ENCODE measurements around the gene CDADC1.

CDADC1 gene

DNA sequence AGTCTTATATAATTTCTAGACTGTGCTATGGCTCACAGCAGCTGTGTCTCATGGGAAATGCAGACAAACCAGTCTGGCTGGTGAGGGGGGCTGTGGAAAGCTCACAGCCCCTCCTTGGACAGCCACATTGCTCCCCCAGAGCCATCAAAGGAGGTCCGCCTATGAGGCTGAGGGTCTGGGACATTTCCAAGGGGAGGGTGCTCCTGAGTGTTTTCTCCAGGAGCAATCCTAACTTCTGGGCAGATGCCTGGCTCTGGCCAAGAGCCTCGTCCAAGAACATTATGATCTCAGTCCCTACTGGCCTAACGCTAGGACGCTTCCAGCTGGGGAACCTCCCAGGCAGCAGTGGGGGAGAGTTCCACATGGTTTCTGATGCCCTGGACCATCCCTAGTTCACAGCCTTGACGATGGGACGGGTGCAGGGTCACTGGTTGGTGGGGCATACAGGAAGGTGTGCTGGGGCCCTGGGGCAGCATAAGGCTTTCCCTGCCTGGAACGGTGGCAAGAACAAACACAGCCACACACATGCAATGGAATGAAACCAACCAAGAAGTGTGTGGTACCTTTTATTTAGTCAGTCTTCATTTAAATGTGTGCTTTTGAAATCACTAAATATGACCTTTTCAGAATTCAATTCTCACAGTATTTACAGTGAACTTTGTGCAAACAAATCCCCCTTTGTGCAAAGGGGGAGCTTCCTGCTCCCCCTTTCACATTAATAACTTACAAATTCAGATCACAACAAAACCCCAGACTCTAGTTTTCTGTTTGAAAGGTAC is 60.6 kb downstream of the CDADC1 start:
- TF ChIP-seq, protein P1, sequence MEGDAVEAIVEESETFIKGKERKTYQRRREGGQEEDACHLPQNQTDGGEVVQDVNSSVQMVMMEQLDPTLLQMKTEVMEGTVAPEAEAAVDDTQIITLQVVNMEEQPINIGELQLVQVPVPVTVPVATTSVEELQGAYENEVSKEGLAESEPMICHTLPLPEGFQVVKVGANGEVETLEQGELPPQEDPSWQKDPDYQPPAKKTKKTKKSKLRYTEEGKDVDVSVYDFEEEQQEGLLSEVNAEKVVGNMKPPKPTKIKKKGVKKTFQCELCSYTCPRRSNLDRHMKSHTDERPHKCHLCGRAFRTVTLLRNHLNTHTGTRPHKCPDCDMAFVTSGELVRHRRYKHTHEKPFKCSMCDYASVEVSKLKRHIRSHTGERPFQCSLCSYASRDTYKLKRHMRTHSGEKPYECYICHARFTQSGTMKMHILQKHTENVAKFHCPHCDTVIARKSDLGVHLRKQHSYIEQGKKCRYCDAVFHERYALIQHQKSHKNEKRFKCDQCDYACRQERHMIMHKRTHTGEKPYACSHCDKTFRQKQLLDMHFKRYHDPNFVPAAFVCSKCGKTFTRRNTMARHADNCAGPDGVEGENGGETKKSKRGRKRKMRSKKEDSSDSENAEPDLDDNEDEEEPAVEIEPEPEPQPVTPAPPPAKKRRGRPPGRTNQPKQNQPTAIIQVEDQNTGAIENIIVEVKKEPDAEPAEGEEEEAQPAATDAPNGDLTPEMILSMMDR (IDR thresholded peaks at IDR 0.05; ENCODE audit: control insufficient read depth, insufficient read depth, low read depth, low read length, missing control alignments), result no peak
- H3K4me3 ChIP-seq (ENCODE audit: control insufficient read depth, low read depth, low read length), result no peak overlapping the region
- DNase-seq (ENCODE audit: low read depth), result no peak

DNA sequence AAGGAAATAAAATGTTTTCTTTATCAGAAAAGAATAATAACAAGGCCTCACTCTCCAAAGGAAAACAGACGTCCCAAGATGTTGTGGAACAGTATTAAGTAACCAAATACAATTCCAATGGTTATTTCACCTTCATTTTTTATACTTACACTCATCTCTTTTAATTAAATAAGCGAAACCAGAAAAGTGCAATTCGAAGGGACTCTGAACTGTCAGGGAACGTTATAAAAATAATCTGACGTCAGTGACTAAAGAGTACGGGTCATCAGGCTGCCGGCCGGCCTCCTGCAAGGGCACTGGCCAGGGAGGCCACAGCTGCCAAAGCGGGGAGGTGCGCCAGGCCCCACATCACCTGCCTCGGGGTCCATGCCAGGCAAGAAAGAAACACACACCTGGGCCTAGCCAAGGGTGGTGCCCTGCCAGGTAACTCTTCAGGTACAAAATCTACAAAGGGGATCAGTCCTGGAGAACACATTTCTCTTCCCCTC is 61.2 kb downstream of the CDADC1 start:
- no peak overlapping the region for H3K4me3 ChIP-seq (ENCODE audit: control insufficient read depth, low read depth, low read length)
- DNase-seq (ENCODE audit: low read depth), result no peak
- TF ChIP-seq, protein P1 (IDR thresholded peaks at IDR 0.05; ENCODE audit: control insufficient read depth, insufficient read depth, low read depth, low read length, missing control alignments), result no peak

DNA sequence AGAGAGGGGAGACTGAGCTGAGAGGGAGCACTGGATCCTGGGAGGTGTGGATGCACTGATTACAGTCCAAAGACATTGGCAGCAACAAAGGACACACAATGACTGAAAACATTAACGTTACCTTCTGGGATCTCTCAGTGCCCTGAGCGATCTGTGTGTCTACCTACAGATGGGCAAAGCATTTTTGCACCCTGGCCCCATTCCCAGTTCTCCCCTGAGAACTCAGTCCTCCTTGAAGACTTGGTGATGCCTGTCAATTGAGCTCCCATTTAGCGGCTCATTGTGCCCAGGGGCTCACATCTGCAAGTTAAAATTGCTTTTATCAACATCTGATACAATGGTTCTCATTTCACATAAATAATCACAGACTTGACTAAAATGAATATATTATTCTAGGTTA is 62.5 kb downstream of the CDADC1 start:
- TF ChIP-seq, protein P1 (IDR thresholded peaks at IDR 0.05; ENCODE audit: control insufficient read depth, insufficient read depth, low read depth, low read length, missing control alignments), result no peak
- H3K4me3 ChIP-seq (ENCODE audit: control insufficient read depth, low read depth, low read length), result no peak overlapping the region
- DNase-seq (ENCODE audit: low read depth), result no peak

DNA sequence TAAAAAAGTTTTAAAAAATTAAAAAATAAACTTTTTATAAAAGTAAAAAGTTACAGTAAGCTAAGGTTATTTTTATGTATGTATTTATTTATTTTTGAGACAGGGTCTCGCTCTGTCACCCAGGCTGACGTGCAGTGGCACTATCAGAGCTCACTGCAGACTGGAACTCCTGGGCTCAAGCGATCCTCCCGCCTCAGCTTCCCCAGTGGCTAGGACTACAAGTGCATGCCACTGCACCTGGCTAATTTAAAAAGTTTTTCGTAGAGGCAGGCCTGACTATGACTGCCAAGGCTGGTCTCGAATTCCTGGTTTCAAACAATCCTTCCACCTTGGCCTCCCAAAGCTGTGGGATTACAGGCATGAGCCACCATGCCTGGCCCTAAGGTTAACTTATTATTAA is 64.1 kb downstream of the CDADC1 start:
- TF ChIP-seq, protein P1 (IDR thresholded peaks at IDR 0.05; ENCODE audit: control insufficient read depth, insufficient read depth, low read depth, low read length, missing control alignments), result no peak
- H3K4me3 ChIP-seq (ENCODE audit: control insufficient read depth, low read depth, low read length), result no peak overlapping the region
- no peak for DNase-seq (ENCODE audit: low read depth)

DNA sequence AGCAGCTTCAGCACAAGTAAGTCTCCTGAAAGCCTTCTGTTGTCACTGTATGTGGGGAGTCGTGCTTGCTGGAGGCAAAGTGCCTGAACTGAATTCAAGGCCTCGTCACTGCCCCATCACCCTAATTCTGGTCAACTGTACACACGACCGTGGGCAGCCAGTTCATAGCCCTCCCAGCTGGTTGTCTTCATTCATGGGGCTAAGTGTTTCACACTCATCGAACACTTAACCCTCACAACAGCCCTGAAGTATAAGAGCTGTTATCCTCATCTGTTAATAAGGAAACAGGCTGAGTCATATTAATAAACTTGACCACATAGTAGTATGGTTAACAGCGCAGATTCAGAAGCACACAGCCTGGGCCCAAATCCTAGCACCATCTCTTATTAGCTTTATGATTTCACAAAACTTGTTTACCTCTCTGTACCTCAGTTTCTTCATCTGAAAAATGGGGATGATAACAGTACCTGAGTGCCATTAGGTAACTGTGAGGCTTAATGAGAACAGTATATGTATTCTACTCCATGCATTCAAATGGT is 66.7 kb downstream of the CDADC1 start:
- H3K4me3 ChIP-seq (ENCODE audit: control insufficient read depth, low read depth, low read length), result no peak overlapping the region
- DNase-seq (ENCODE audit: low read depth), result peak; percentile 39
- TF ChIP-seq, protein P1 (IDR thresholded peaks at IDR 0.05; ENCODE audit: control insufficient read depth, insufficient read depth, low read depth, low read length, missing control alignments), result no peak

DNA sequence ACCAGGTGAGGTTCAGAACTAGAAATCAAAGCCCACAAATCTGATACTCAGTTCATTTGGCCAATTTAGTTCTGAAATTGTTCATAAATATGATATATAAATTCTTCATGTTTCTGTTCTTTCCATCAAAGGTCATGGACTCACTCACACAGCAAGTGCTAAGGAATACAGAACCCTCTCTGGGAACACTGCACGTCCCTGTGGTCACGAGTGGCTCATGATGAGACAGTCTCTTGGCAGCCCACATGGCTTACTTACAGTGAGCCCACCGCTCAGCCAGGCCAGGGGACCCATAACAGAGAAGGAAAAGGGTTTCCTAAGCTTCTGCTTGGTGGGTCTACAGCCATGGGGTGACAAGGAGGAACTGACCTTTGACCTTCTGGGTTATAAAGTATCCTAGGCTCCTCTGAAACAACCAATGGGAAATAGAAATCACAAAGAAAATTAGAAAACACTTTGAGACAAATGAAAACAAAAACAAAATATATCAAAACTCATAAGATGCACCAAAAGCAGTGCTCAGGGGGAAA is 67.4 kb downstream of the CDADC1 start:
- no peak overlapping the region for H3K4me3 ChIP-seq (ENCODE audit: control insufficient read depth, low read depth, low read length)
- DNase-seq (ENCODE audit: low read depth), result no peak
- TF ChIP-seq, protein P1 (IDR thresholded peaks at IDR 0.05; ENCODE audit: control insufficient read depth, insufficient read depth, low read depth, low read length, missing control alignments), result no peak

Data from AG09309 (cell line).